GM20000 (cell line): ENCODE results near the gene MAPKBP1.
A peak's percentile ranks its signal among the peaks of the same experiment; 100 is the strongest.

Experiments
- DNase-seq: peaks from one replicate; pipeline ENCODE4 v3.0.0; 2012; ENCODE audit warnings: low spot score
- CTCF ChIP-seq: IDR thresholded peaks from 2 replicates; pipeline ENCODE4 v1.5.1; 2012; ENCODE audit warnings: mild to moderate bottlenecking, control low read depth; ENCODE audit errors: extremely low read depth, missing control alignments

The MAPKBP1 gene

GRCh38 chr15:41824062-41824745 lies 49.9 kb downstream of the MAPKBP1 start:
- no peak for DNase-seq
- no peak for TF ChIP-seq CTCF

GRCh38 chr15:41825145-41825544 lies 50.9 kb downstream of the MAPKBP1 start:
- DNase-seq, result no peak
- TF ChIP-seq CTCF, result no peak

- DNase-seq, result no peak
- TF ChIP-seq CTCF, result no peak
Measured at GRCh38 chr15:41825572-41826535, 51.6 kb downstream of the MAPKBP1 start.

GRCh38 chr15:41827290-41827879 lies 53.1 kb downstream of the MAPKBP1 start:
- TF ChIP-seq CTCF, result no peak
- no peak for DNase-seq

GRCh38 chr15:41827880-41828806 lies 53.9 kb downstream of the MAPKBP1 start, which contains the start of gene JMJD7:
TSS of gene JMJD7 (plus strand) at chr15:41828092. CDS start at chr15:41828125, 33 bp downstream.
- peak; percentile 99 for DNase-seq
- TF ChIP-seq CTCF, result no peak

GRCh38 chr15:41828807-41829141 lies 54.5 kb downstream of the MAPKBP1 start:
- no peak for TF ChIP-seq CTCF
- DNase-seq, result no peak
